NB4 (cell line): Measurements from ENCODE around the gene CD55.

Experiments
- CTCF ChIP-seq: IDR thresholded peaks from one replicate; pipeline ENCODE4 v1.5.1; 2012; ENCODE audit warnings: low read depth, low read length
- POLR2A ChIP-seq: IDR thresholded peaks from 2 replicates; pipeline ENCODE4 v1.6.1; 2011; ENCODE audit warnings: mild to moderate bottlenecking; ENCODE audit not compliant: insufficient read length; ENCODE audit errors: extremely low read depth

GRCh38 chr1:207401578-207401977 lies 80.1 kb downstream of the CD55 start:
- TF ChIP-seq POLR2A (no peak), CTCF (no peak)
